GM23338 (cell line): ENCODE measurements around the gene TMEM106C. TPM values are rescaled to one million over a fixed set of nuclear protein-coding genes. Genes with fewer than 3 reads are reported as not detected.

Source experiments
- ATAC-seq: fragments of 200-7000 bp; cut with Tn5 transposase; 3 replicates; pipeline ENCODE4 v1.9.1; 2020
- DNase-seq: peaks from one replicate; pipeline ENCODE4 v3.0.0-alpha.2; 2015; ENCODE audit warnings: low spot score
- H2AFZ ChIP-seq: fragments of 200-600 bp; sonication (generic); 2 replicates; pipeline ENCODE4 v1.8.0; 2016; ENCODE audit warnings: antibody characterized with exemption, mild to moderate bottlenecking, moderate library complexity
- H3F3A ChIP-seq: fragments of 200-600 bp; sonication (generic); replicated peaks from 2 replicates; pipeline ENCODE4 v1.8.0; 2017; ENCODE audit warnings: antibody characterized with exemption, mixed run types, low read depth
- H3K27ac ChIP-seq: fragments of 200-600 bp; sonication (generic); 2 replicates; pipeline ENCODE4 v1.6.1; 2016; ENCODE audit warnings: low read depth
- H3K27me3 ChIP-seq: fragments of 200-600 bp; sonication (generic); 2 replicates; pipeline ENCODE4 v1.8.0; 2016; ENCODE audit warnings: mild to moderate bottlenecking, mixed run types, moderate library complexity; ENCODE audit not compliant: insufficient read depth
- H3K36me3 ChIP-seq: fragments of 200-600 bp; sonication (generic); 2 replicates; pipeline ENCODE4 v1.8.0; 2016; ENCODE audit warnings: mild to moderate bottlenecking; ENCODE audit not compliant: insufficient read depth
- H3K4me1 ChIP-seq: fragments of 200-600 bp; sonication (generic); 2 replicates; pipeline ENCODE4 v1.8.0; 2016; ENCODE audit warnings: mild to moderate bottlenecking, moderate library complexity; ENCODE audit not compliant: insufficient read depth
- H3K4me2 ChIP-seq: fragments of 200-600 bp; sonication (generic); 2 replicates; pipeline ENCODE4 v1.7.1; 2017; ENCODE audit warnings: mixed run types
- H3K4me3 ChIP-seq: fragments of 200-600 bp; sonication (generic); 2 replicates; pipeline ENCODE4 v1.6.1; 2016; ENCODE audit warnings: mixed run types
- H3K79me2 ChIP-seq: fragments of 200-600 bp; sonication (generic); replicated peaks from 2 replicates; pipeline ENCODE4 v1.8.0; 2017; ENCODE audit warnings: mild to moderate bottlenecking; ENCODE audit not compliant: insufficient read depth
- H3K9me2 ChIP-seq: fragments of 200-600 bp; sonication (generic); 2 replicates; pipeline ENCODE4 v1.8.0; 2017; ENCODE audit not compliant: insufficient read depth
- H4K20me1 ChIP-seq: fragments of 200-600 bp; sonication (generic); replicated peaks from 2 replicates; pipeline ENCODE4 v1.8.0; 2017; ENCODE audit warnings: mild to moderate bottlenecking; ENCODE audit not compliant: insufficient read depth
- H3K27ac Mint-ChIP-seq: 2 replicates; pipeline ENCODE4 v1.8.0; 2020; ENCODE audit warnings: inconsistent platforms, mild to moderate bottlenecking, moderate library complexity, mixed read lengths
- H3K27me3 Mint-ChIP-seq: 3 replicates; pipeline ENCODE4 v1.8.0; 2022; ENCODE audit warnings: low read depth, mild to moderate bottlenecking, moderate library complexity, mixed read lengths, inconsistent platforms; ENCODE audit not compliant: insufficient read depth, poor library complexity
- H3K36me3 Mint-ChIP-seq: 3 replicates; pipeline ENCODE4 v1.8.0; 2021; ENCODE audit warnings: low read depth, mild to moderate bottlenecking, inconsistent platforms, moderate library complexity, mixed read lengths
- H3K4me1 Mint-ChIP-seq: 3 replicates; pipeline ENCODE4 v1.8.0; 2020; ENCODE audit warnings: mild to moderate bottlenecking, inconsistent platforms, mixed read lengths
- H3K4me3 Mint-ChIP-seq: 3 replicates; pipeline ENCODE4 v1.8.0; 2021; ENCODE audit warnings: moderate library complexity, mild to moderate bottlenecking, inconsistent platforms, mixed read lengths
- H3K9me3 Mint-ChIP-seq: 3 replicates; pipeline ENCODE4 v1.8.0; 2020; ENCODE audit warnings: moderate library complexity, mild to moderate bottlenecking, inconsistent platforms, mixed read lengths
- CREB1 ChIP-seq: fragments of 250-450 bp; sonication (Bioruptor Pico); IDR thresholded peaks from 2 replicates; pipeline ENCODE4 v1.5.0; 2020; ENCODE audit warnings: low read depth, mild to moderate bottlenecking, moderate library complexity
- CTCF ChIP-seq, 2 experiments: fragments of 200-600 bp in 1 of 2; sonication (generic) in 1 of 2; conservative IDR thresholded peaks; 2 replicates each; pipeline versions ENCODE4 v1.5.1 to v1.6.1; 2016 to 2017; ENCODE audit warnings: antibody characterized with exemption in 2 of 2, low read depth in 2 of 2, mild to moderate bottlenecking in 2 of 2, moderate library complexity in 1 of 2
- EZH2 ChIP-seq: fragments of 200-600 bp; sonication (generic); IDR thresholded peaks from one replicate; pipeline ENCODE4 v1.8.0; 2017; ENCODE audit warnings: antibody characterized with exemption, mild to moderate bottlenecking, low read depth; ENCODE audit not compliant: unreplicated experiment
- EZH2phosphoT487 ChIP-seq: fragments of 200-600 bp; sonication (generic); IDR thresholded peaks from one replicate; pipeline ENCODE4 v1.8.1; 2018; ENCODE audit warnings: antibody characterized with exemption; ENCODE audit not compliant: unreplicated experiment
- JUNB ChIP-seq: IDR thresholded peaks from one replicate; pipeline ENCODE4 v1.6.1; 2016; ENCODE audit warnings: antibody characterized with exemption; ENCODE audit not compliant: unreplicated experiment
- NANOG ChIP-seq: IDR thresholded peaks from 2 replicates; pipeline ENCODE4 v1.6.1; 2016; ENCODE audit warnings: antibody characterized with exemption, borderline replicate concordance
- POLR2AphosphoS5 ChIP-seq: IDR thresholded peaks from 2 replicates; pipeline ENCODE4 v1.6.1; 2016; ENCODE audit warnings: antibody characterized with exemption, low read depth
- STAT1 ChIP-seq: IDR thresholded peaks from one replicate; pipeline ENCODE4 v1.6.1; 2016; ENCODE audit warnings: antibody characterized with exemption; ENCODE audit not compliant: unreplicated experiment
- ZNF114 ChIP-seq: fragments of 250-450 bp; sonication (Bioruptor Pico); IDR thresholded peaks from 2 replicates; pipeline ENCODE4 v1.5.0; 2020; ENCODE audit warnings: mild to moderate bottlenecking, moderate library complexity
- ZNF331 ChIP-seq: fragments of 250-450 bp; sonication (Bioruptor Pico); IDR thresholded peaks from 2 replicates; pipeline ENCODE4 v1.5.0; 2020; ENCODE audit warnings: low read depth, mild to moderate bottlenecking, moderate library complexity
- ZNF462 ChIP-seq: fragments of 250-450 bp; sonication (Bioruptor Pico); IDR thresholded peaks from 2 replicates; pipeline ENCODE4 v1.5.0; 2020; ENCODE audit warnings: mild to moderate bottlenecking, moderate library complexity
- polyA plus RNA-seq: library from polyadenylated mRNA; unstranded; fragments of >200 nt; fragmentation: Nextera tagmentation; extraction: Ambion mirVana; gene quantifications from 2 replicates; pipeline ENCODE4 v1.2.1, GENCODE V29; 2016
- total RNA-seq: library from RNA; depleted of rRNA; stranded (reverse); fragments of >200 nt; shearing (Covaris generic); gene quantifications from 2 replicates; pipeline ENCODE4 v1.2.3, GENCODE V29; 2014

The TMEM106C gene
- total and polyA plus RNA-seq, 2 experiments from 2014 or later: 43.5 to 83.7 TPM

- H3K4me2 ChIP-seq: peak within 1 kb of the TSS; percentile 98
Measured at GRCh38 chr12:48004053-48004941, 40.9 kb downstream of the TMEM106C start, which contains the start of gene COL2A1. Gene COL2A1, minus strand, starts transcription at chr12:48004476. Its CDS starts 155 bp downstream, at chr12:48004321.

More at GRCh38 chr12:48004053-48004941, 40.9 kb downstream of the TMEM106C start, which contains the start of gene COL2A1:
- no peak within 1 kb of the TSS for H3K27ac ChIP-seq
- peaks cover 99% of the 10 kb centered on the region for H3K27me3 Mint-ChIP-seq
- peaks cover 2% of the 10 kb centered on the region; the same call in 2 of the 3 replicates for H3K9me3 Mint-ChIP-seq
- peaks cover 24% of the 10 kb centered on the region for H3F3A ChIP-seq
- H3K27me3 ChIP-seq: peaks cover 100% of the 10 kb centered on the region
- TF ChIP-seq JUNB: no peak
- TF ChIP-seq NANOG: no peak
- peak; percentile 76 for TF ChIP-seq EZH2
- no peak for TF ChIP-seq STAT1
- TF ChIP-seq CREB1: no peak
- peak; percentile 13 for TF ChIP-seq EZH2phosphoT487
- no peak for TF ChIP-seq POLR2AphosphoS5
- TF ChIP-seq ZNF462: no peak
- TF ChIP-seq ZNF114: no peak
- TF ChIP-seq CTCF (conservative IDR thresholded peaks at IDR 0.05; ENCODE audit: low read depth in 2 of 2): no peak
- no peak for TF ChIP-seq ZNF331 (CRISPR knock-in tag)
- DNase-seq (peak; percentile 81), ATAC-seq (peak; percentile 43)
- peak within 1 kb of the TSS; percentile 79 for H3K4me3 ChIP-seq
- H3K4me1 Mint-ChIP-seq: peaks cover 44% of the 10 kb centered on the region
- H3K36me3 ChIP-seq: no peaks in the 10 kb centered on the region; the same call in 1 of the 2 replicates
- H3K36me3 Mint-ChIP-seq: no peaks in the 10 kb centered on the region; the same call in 2 of the 3 replicates
- H3K4me1 ChIP-seq: peaks cover 50% of the 10 kb centered on the region
- no peak within 1 kb of the TSS for H3K27ac Mint-ChIP-seq
- no peaks in the 10 kb centered on the region for H3K79me2 ChIP-seq
- H3K9me2 ChIP-seq: no peaks in the 10 kb centered on the region
- peaks cover 33% of the 10 kb centered on the region for H4K20me1 ChIP-seq
- H3K4me3 Mint-ChIP-seq: peak within 1 kb of the TSS; percentile 76
- peak within 1 kb of the TSS; percentile 97 for H2AFZ ChIP-seq
